K562 (cell line): ENCODE measurements around the gene ANKLE1. TPM values are rescaled to one million over a fixed set of nuclear protein-coding genes. Genes with fewer than 3 reads are reported as not detected.

Experiments
- CBFB ChIP-seq: sonication (generic); formaldehyde crosslinking; IDR thresholded peaks from 2 replicates; pipeline ENCODE4 v1.4.0; 2020; ENCODE audit warnings: mild to moderate bottlenecking, missing genetic modification reagents
- CBX2 ChIP-seq: fragments of 200-600 bp; sonication (generic); IDR thresholded peaks from one replicate; pipeline ENCODE4 v1.6.1; 2012; ENCODE audit warnings: mild to moderate bottlenecking, low read length, inconsistent platforms; ENCODE audit not compliant: insufficient read depth, poor library complexity, severe bottlenecking
- ETV1 ChIP-seq: fragments of 450-650 bp; conservative IDR thresholded peaks from 2 replicates; pipeline ENCODE4 v1.6.1; 2016; ENCODE audit warnings: missing genetic modification characterization, control low read depth, low read depth, missing compliant biosample characterization
- FUS ChIP-seq: fragments of 200-400 bp; formaldehyde crosslinking; optimal IDR thresholded peaks from 2 replicates; pipeline ENCODE3; 2017; ENCODE audit warnings: low read depth, low read length
- HMBOX1 ChIP-seq: sonication (generic); IDR thresholded peaks from 2 replicates; pipeline ENCODE4 v1.6.1; 2016
- HNRNPH1 ChIP-seq: fragments of 200-400 bp; formaldehyde crosslinking; optimal IDR thresholded peaks from 2 replicates; pipeline ENCODE3; 2017; ENCODE audit warnings: low read depth, mild to moderate bottlenecking, low read length, moderate library complexity
- LCOR ChIP-seq: sonication (generic); formaldehyde crosslinking; IDR thresholded peaks from 2 replicates; pipeline ENCODE4 v1.8.0; 2022; ENCODE audit warnings: mild to moderate bottlenecking, missing genetic modification reagents
- NCOR1 ChIP-seq: fragments of 450-650 bp; IDR thresholded peaks from 2 replicates; pipeline ENCODE4 v1.6.1; 2016; ENCODE audit warnings: mild to moderate bottlenecking, moderate library complexity
- SFPQ ChIP-seq: fragments of 200-400 bp; formaldehyde crosslinking; IDR thresholded peaks from 2 replicates; pipeline ENCODE4 v1.6.1; 2017; ENCODE audit warnings: mild to moderate bottlenecking, low read depth, low read length, moderate library complexity
- SMARCA5 ChIP-seq: fragments of 450-650 bp; IDR thresholded peaks from 2 replicates; pipeline ENCODE4 v1.6.1; 2016
- SNAPC5 ChIP-seq: fragments of 250-450 bp; sonication (Bioruptor Pico); IDR thresholded peaks from 2 replicates; pipeline ENCODE4 v1.8.0; 2021; ENCODE audit warnings: moderate library complexity, mild to moderate bottlenecking, inconsistent platforms
- SOX6 ChIP-seq: fragments of 450-650 bp; IDR thresholded peaks from 2 replicates; pipeline ENCODE4 v1.6.1; 2014; ENCODE audit warnings: mild to moderate bottlenecking
- STAG1 ChIP-seq: sonication (generic); formaldehyde crosslinking; IDR thresholded peaks from 2 replicates; pipeline ENCODE4 v1.5.0; 2020; ENCODE audit warnings: missing genetic modification reagents, borderline replicate concordance
- STAT5B ChIP-seq: fragments of 250-450 bp; sonication (Bioruptor Pico); IDR thresholded peaks from 2 replicates; pipeline ENCODE4 v1.8.0; 2021; ENCODE audit warnings: mild to moderate bottlenecking, inconsistent platforms
- TAF7 ChIP-seq: fragments of 450-650 bp; IDR thresholded peaks from 2 replicates; pipeline ENCODE4 v1.6.1; 2016; ENCODE audit warnings: missing genetic modification characterization, missing compliant biosample characterization
- TCF3 ChIP-seq: sonication (generic); formaldehyde crosslinking; IDR thresholded peaks from 2 replicates; pipeline ENCODE4 v1.4.0; 2020; ENCODE audit warnings: mild to moderate bottlenecking, missing genetic modification reagents
- ZHX1 ChIP-seq: fragments of 150-350 bp; conservative IDR thresholded peaks from 2 replicates; pipeline ENCODE4 v1.6.1; 2014; ENCODE audit warnings: low read length
- ZNF174 ChIP-seq: fragments of 250-450 bp; sonication (Bioruptor Pico); IDR thresholded peaks from 2 replicates; pipeline ENCODE4 v1.4.0; 2020; ENCODE audit warnings: mild to moderate bottlenecking
- ZNF512 ChIP-seq: IDR thresholded peaks from 2 replicates; pipeline ENCODE4 v1.6.1; 2016; ENCODE audit warnings: missing genetic modification characterization, missing compliant biosample characterization
- ZNF707 ChIP-seq: fragments of 250-450 bp; sonication (Bioruptor Pico); conservative IDR thresholded peaks from 2 replicates; pipeline ENCODE4 v1.8.0; 2022; ENCODE audit warnings: inconsistent platforms, mild to moderate bottlenecking, moderate library complexity
- ZSCAN29 ChIP-seq: fragments of 450-650 bp; IDR thresholded peaks from 2 replicates; pipeline ENCODE4 v1.6.1; 2017
- polyA plus RNA-seq, 8 experiments: library from polyadenylated mRNA; depleted of rRNA in 4 of 8; stranded (reverse) in 5 of 8; unstranded in 3 of 8; fragments of >200 nt; fragmentation: Nextera tagmentation in 2 of 8; fragmentation: Illumina TruSeq in 1 of 8; extraction: Ambion mirVana in 2 of 8; extraction: Trizol in 1 of 8; gene quantifications; 2 replicates each; pipeline versions ENCODE4 v1.2.1 to v1.2.3, GENCODE V29; 2011 to 2014; ENCODE audit warnings: inconsistent platforms in 1 of 8, missing spikeins in 1 of 8
- total RNA-seq, 7 experiments: library from RNA; depleted of rRNA in 6 of 7; stranded (reverse); fragments of >200 nt in 6 of 7; fragmentation: Illumina TruSeq in 2 of 7; extraction: Trizol in 2 of 7; gene quantifications; 2 replicates each; pipeline versions ENCODE4 v1.2.1 to v1.2.3, GENCODE V29; 2011 to 2021; ENCODE audit warnings: low replicate concordance in 1 of 7

The ANKLE1 gene
- total and polyA plus RNA-seq, 9 of the 15 experiments (the other 6 are each of a cell fraction or from before 2014, with no cell fraction given): 0.63 to 9.2 (median 2.9) TPM

- TF ChIP-seq SNAPC5 (CRISPR knock-in tag) (no peak), ZNF174 (CRISPR knock-in tag) (no peak), TAF7 (tag) (no peak), STAT5B (CRISPR knock-in tag) (no peak), FUS (peak; percentile 93), TCF3 (CRISPR knock-in tag) (peak; percentile 29), LCOR (CRISPR knock-in tag) (no peak; the same call in none of the 2 replicates), CBX2 (no peak), SOX6 (peak; percentile 82), ZNF512 (no peak), NCOR1 (no peak), HNRNPH1 (no peak), ZNF707 (no peak; the same call in 1 of the 2 replicates), SFPQ (no peak), ZSCAN29 (0 out of 2 replicates have a peak, but pooled peaks have one; percentile 6), SMARCA5 (no peak), HMBOX1 (no peak; the same call in 1 of the 2 replicates), ZHX1 (peak; percentile 58; the same call in 1 of the 2 replicates), STAG1 (no peak), ETV1 (tag) (peak; percentile 53; the same call in 1 of the 2 replicates), CBFB (CRISPR knock-in tag) (peak; percentile 91; the same call in 1 of the 2 replicates)
Measured at GRCh38 chr19:17334414-17335409, 53.0 kb downstream of the ANKLE1 start, which contains the start of gene ANO8 (continued).
